ENCODE results near the gene MMP15. TPM values are rescaled to one million over a fixed set of nuclear protein-coding genes. Genes with fewer than 3 reads are reported as not detected.

Gene MMP15
- total RNA-seq, 4 donors from 2014 or later: 48.0 to 161 (median 92.3) TPM

GRCh38 chr16:58030136-58030840 is 4.7 kb downstream of the MMP15 start:
- no peaks in the 10 kb centered on the region for H3K27me3 ChIP-seq
- no peaks in the 10 kb centered on the region for H3K36me3 ChIP-seq
- no peak for TF ChIP-seq EP300 (IDR thresholded peaks at IDR 0.05; ENCODE audit: low read depth)
- TF ChIP-seq, protein P1, sequence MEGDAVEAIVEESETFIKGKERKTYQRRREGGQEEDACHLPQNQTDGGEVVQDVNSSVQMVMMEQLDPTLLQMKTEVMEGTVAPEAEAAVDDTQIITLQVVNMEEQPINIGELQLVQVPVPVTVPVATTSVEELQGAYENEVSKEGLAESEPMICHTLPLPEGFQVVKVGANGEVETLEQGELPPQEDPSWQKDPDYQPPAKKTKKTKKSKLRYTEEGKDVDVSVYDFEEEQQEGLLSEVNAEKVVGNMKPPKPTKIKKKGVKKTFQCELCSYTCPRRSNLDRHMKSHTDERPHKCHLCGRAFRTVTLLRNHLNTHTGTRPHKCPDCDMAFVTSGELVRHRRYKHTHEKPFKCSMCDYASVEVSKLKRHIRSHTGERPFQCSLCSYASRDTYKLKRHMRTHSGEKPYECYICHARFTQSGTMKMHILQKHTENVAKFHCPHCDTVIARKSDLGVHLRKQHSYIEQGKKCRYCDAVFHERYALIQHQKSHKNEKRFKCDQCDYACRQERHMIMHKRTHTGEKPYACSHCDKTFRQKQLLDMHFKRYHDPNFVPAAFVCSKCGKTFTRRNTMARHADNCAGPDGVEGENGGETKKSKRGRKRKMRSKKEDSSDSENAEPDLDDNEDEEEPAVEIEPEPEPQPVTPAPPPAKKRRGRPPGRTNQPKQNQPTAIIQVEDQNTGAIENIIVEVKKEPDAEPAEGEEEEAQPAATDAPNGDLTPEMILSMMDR (IDR thresholded peaks at IDR 0.05): no peak
- no peak overlapping the region for H3K4me3 ChIP-seq
- WGBS, 2 donors (ENCODE audit: low coverage in 1 of 2): 87% methylated on average over 11 of the region's 11 CpGs; no CpG with 5 or more reads in 1 of the 2 donors
- in situ Hi-C loops (cut with MboI; ENCODE audit: low pct_ligation_motif_present in 1 of 4, low pct_unique_long_range_greater_than_20kb in 1 of 4, low sequenced_read_pairs in 3 of 4): no loop called here
- peaks cover 17 to 38% (median 27%) of the 10 kb centered on the region in 4 donors for H3K4me1 ChIP-seq
- H3K9me3 ChIP-seq: no peaks in the 10 kb centered on the region
- intact Hi-C loops (cut with DNase I; ENCODE audit: low total_unique reads): no loop called here
- H3K27ac ChIP-seq: peak overlapping the region in 1 of 4 donors; percentile 19
- DNase-seq: no peak

- WGBS, 2 donors (ENCODE audit: low coverage in 1 of 2): 71% methylated on average over 14 of the region's 14 CpGs; no CpG with 5 or more reads in 1 of the 2 donors
- no peak for DNase-seq
Observed at GRCh38 chr16:58031016-58031800, 5.7 kb downstream of the MMP15 start.

GRCh38 chr16:58032710-58033293 is 7.2 kb downstream of the MMP15 start:
- no peak for TF ChIP-seq POLR2A (IDR thresholded peaks at IDR 0.05)
- TF ChIP-seq, protein P1 (IDR thresholded peaks at IDR 0.05): no peak
- no peak for TF ChIP-seq EP300 (IDR thresholded peaks at IDR 0.05; ENCODE audit: low read depth)
- TF ChIP-seq POLR2AphosphoS5 (IDR thresholded peaks at IDR 0.05): no peak
- Histone ChIP-seq H3K4me1 (peaks cover 13 to 21% (median 15%) of the 10 kb centered on the region in 4 donors), H3K4me3 (no peak overlapping the region), H3K27ac (no peak overlapping the region), H3K36me3 (no peaks in the 10 kb centered on the region), H3K9me3 (no peaks in the 10 kb centered on the region), H3K27me3 (no peaks in the 10 kb centered on the region)
- WGBS, 2 donors (ENCODE audit: low coverage in 1 of 2): 71% methylated on average over 12 of the region's 15 CpGs; no CpG with 5 or more reads in 1 of the 2 donors
- in situ Hi-C loops (cut with MboI; ENCODE audit: low pct_ligation_motif_present in 1 of 4, low pct_unique_long_range_greater_than_20kb in 1 of 4, low sequenced_read_pairs in 3 of 4): no loop called here
- intact Hi-C loops (cut with DNase I; ENCODE audit: low total_unique reads): no loop called here
- DNase-seq: no peak

More at GRCh38 chr16:58031016-58031800, 5.7 kb downstream of the MMP15 start:
- TF ChIP-seq, protein P1 (IDR thresholded peaks at IDR 0.05): no peak
- TF ChIP-seq POLR2AphosphoS5 (IDR thresholded peaks at IDR 0.05) (no peak), EP300 (IDR thresholded peaks at IDR 0.05; ENCODE audit: low read depth) (no peak), POLR2A (IDR thresholded peaks at IDR 0.05) (no peak)
- no peaks in the 10 kb centered on the region for H3K36me3 ChIP-seq
- in situ Hi-C loops (cut with MboI; ENCODE audit: low pct_ligation_motif_present in 1 of 4, low pct_unique_long_range_greater_than_20kb in 1 of 4, low sequenced_read_pairs in 3 of 4) (no loop called here), intact Hi-C loops (cut with DNase I; ENCODE audit: low total_unique reads) (no loop called here)
- no peak overlapping the region for H3K27ac ChIP-seq
- no peaks in the 10 kb centered on the region for H3K9me3 ChIP-seq
- no peak overlapping the region for H3K4me3 ChIP-seq
- no peaks in the 10 kb centered on the region for H3K27me3 ChIP-seq
- H3K4me1 ChIP-seq: peaks cover 17 to 36% (median 22%) of the 10 kb centered on the region in 4 donors

GRCh38 chr16:58034128-58034685 is 8.7 kb downstream of the MMP15 start:
- H3K4me3 ChIP-seq: no peak overlapping the region
- intact Hi-C loops (cut with DNase I; ENCODE audit: low total_unique reads): no loop called here
- no peaks in the 10 kb centered on the region for H3K9me3 ChIP-seq
- H3K36me3 ChIP-seq: no peaks in the 10 kb centered on the region
- peaks cover 0 to 7% (median 2%) of the 10 kb centered on the region in 4 donors for H3K4me1 ChIP-seq
- 82 to 88% methylated on average over 3 to 14 of the region's 14 CpGs for WGBS, 2 donors (ENCODE audit: low coverage in 1 of 2)
- H3K27me3 ChIP-seq: no peaks in the 10 kb centered on the region
- H3K27ac ChIP-seq: no peak overlapping the region
- TF ChIP-seq EP300 (IDR thresholded peaks at IDR 0.05; ENCODE audit: low read depth) (no peak), POLR2AphosphoS5 (IDR thresholded peaks at IDR 0.05) (no peak), POLR2A (IDR thresholded peaks at IDR 0.05) (no peak)
- TF ChIP-seq, protein P1 (IDR thresholded peaks at IDR 0.05): no peak
- in situ Hi-C loops (cut with MboI; ENCODE audit: low pct_ligation_motif_present in 1 of 4, low pct_unique_long_range_greater_than_20kb in 1 of 4, low sequenced_read_pairs in 3 of 4): no loop called here
- DNase-seq: no peak

Data from transverse colon (tissue), 4 donors.